Neural cell (in vitro differentiated cells): ENCODE data around the gene TTC23. TPM values are rescaled to one million over a fixed set of nuclear protein-coding genes. Genes with fewer than 3 reads are reported as not detected.

Source experiments
- H2AFZ ChIP-seq: fragments of 200-600, 300-800 bp; sonication (generic), shearing (Covaris generic); 2 replicates; pipeline ENCODE4 v1.6.0; 2014; ENCODE audit warnings: low read depth, mild to moderate bottlenecking, antibody characterized with exemption, low read length, moderate library complexity
- H3F3A ChIP-seq: fragments of 200-600 bp; shearing (Covaris generic); 2 replicates; pipeline ENCODE4 v1.6.1; 2016; ENCODE audit warnings: mild to moderate bottlenecking, moderate library complexity, mixed read lengths, antibody characterized with exemption, low read length; ENCODE audit not compliant: insufficient read depth, poor library complexity, severe bottlenecking
- H3K27ac ChIP-seq: fragments of 200-600, 300-800 bp; sonication (generic), shearing (Covaris generic); 2 replicates; pipeline ENCODE4 v1.5.1; 2014; ENCODE audit warnings: mild to moderate bottlenecking, low read length, moderate library complexity
- H3K27me3 ChIP-seq: fragments of 300-800, 200-600 bp; sonication (generic), shearing (Covaris generic); 2 replicates; pipeline ENCODE4 v1.6.0; 2014; ENCODE audit warnings: mild to moderate bottlenecking, low read depth, low read length, moderate library complexity; ENCODE audit not compliant: insufficient read depth
- H3K36me3 ChIP-seq: fragments of 300-800, 200-600 bp; sonication (generic), shearing (Covaris generic); 2 replicates; pipeline ENCODE4 v1.5.1; 2014; ENCODE audit warnings: mild to moderate bottlenecking, antibody characterized with exemption, low read length, moderate library complexity; ENCODE audit not compliant: insufficient read depth
- H3K4me2 ChIP-seq: fragments of 300-800, 200-600 bp; sonication (generic), shearing (Covaris generic); 2 replicates; pipeline ENCODE4 v1.6.0; 2014; ENCODE audit warnings: mild to moderate bottlenecking, low read length
- H3K4me3 ChIP-seq: fragments of 300-800, 200-600 bp; sonication (generic), shearing (Covaris generic); 2 replicates; pipeline ENCODE4 v1.5.1; 2014; ENCODE audit warnings: mild to moderate bottlenecking, low read length, moderate library complexity
- H3K79me2 ChIP-seq: fragments of 200-600 bp; shearing (Covaris generic); replicated peaks from 2 replicates; pipeline ENCODE4 v1.6.0; 2014; ENCODE audit warnings: mild to moderate bottlenecking, low read length, moderate library complexity; ENCODE audit not compliant: insufficient read depth
- H3K9ac ChIP-seq: fragments of 300-800, 200-600 bp; sonication (generic), shearing (Covaris generic); 2 replicates; pipeline ENCODE4 v1.6.1; 2016; ENCODE audit warnings: mild to moderate bottlenecking, low read length, mixed read lengths
- H3K9me2 ChIP-seq: fragments of 200-600 bp; shearing (Covaris generic); 2 replicates; pipeline ENCODE4 v1.6.1; 2016; ENCODE audit warnings: mild to moderate bottlenecking, low read length, mixed read lengths; ENCODE audit not compliant: insufficient read depth
- H3K9me3 ChIP-seq: fragments of 200-600, 300-800 bp; sonication (generic), shearing (Covaris generic); 2 replicates; pipeline ENCODE4 v1.6.1; 2016; ENCODE audit warnings: mild to moderate bottlenecking, mixed run types, low read length, moderate library complexity, mixed read lengths
- H4K20me1 ChIP-seq: fragments of 200-600 bp; shearing (Covaris generic); 2 replicates; pipeline ENCODE4 v1.6.1; 2016; ENCODE audit warnings: mild to moderate bottlenecking, mixed run types; ENCODE audit not compliant: insufficient read depth
- CTCF ChIP-seq: fragments of 450-650 bp; IDR thresholded peaks from 2 replicates; pipeline ENCODE4 v1.5.1; 2014; ENCODE audit warnings: antibody characterized with exemption, mild to moderate bottlenecking, moderate library complexity; ENCODE audit not compliant: poor library complexity, severe bottlenecking
- EP300 ChIP-seq: fragments of 450-650 bp; conservative IDR thresholded peaks from 2 replicates; pipeline ENCODE4 v1.6.1; 2014; ENCODE audit warnings: antibody characterized with exemption, mild to moderate bottlenecking, moderate library complexity; ENCODE audit not compliant: poor library complexity, severe bottlenecking
- EZH2 ChIP-seq: fragments of 200-600, 300-800 bp; shearing (Covaris generic), sonication (generic); IDR thresholded peaks from 2 replicates; pipeline ENCODE4 v1.6.1; 2014; ENCODE audit warnings: antibody characterized with exemption, low read length, borderline replicate concordance, mild to moderate bottlenecking; ENCODE audit not compliant: insufficient read depth, poor library complexity, severe bottlenecking
- MXI1 ChIP-seq: fragments of 450-650 bp; conservative IDR thresholded peaks from 2 replicates; pipeline ENCODE4 v1.6.1; 2014; ENCODE audit warnings: antibody characterized with exemption, mild to moderate bottlenecking; ENCODE audit not compliant: poor library complexity, severe bottlenecking
- POLR2AphosphoS5 ChIP-seq: IDR thresholded peaks from 2 replicates; pipeline ENCODE4 v1.6.1; 2012
- RAD21 ChIP-seq: fragments of 450-650 bp; conservative IDR thresholded peaks from 2 replicates; pipeline ENCODE4 v1.6.1; 2014; ENCODE audit warnings: antibody characterized with exemption, mild to moderate bottlenecking, moderate library complexity
- REST ChIP-seq: IDR thresholded peaks from 2 replicates; pipeline ENCODE4 v1.6.1; 2012; ENCODE audit warnings: borderline replicate concordance
- SMC3 ChIP-seq: fragments of 450-650 bp; conservative IDR thresholded peaks from 2 replicates; pipeline ENCODE4 v1.6.1; 2014; ENCODE audit warnings: antibody characterized with exemption, mild to moderate bottlenecking, moderate library complexity; ENCODE audit not compliant: poor library complexity
- TAF1 ChIP-seq: IDR thresholded peaks from 2 replicates; pipeline ENCODE4 v1.6.1; 2012; ENCODE audit warnings: low read depth
- polyA plus RNA-seq: library from polyadenylated mRNA; depleted of rRNA; stranded (reverse); fragments of >200 nt; gene quantifications from 2 replicates; pipeline ENCODE4 v1.2.3, GENCODE V29; 2014

TTC23 gene
- polyA plus RNA-seq, 1 donor from 2014 or later: 6.2 TPM

DNA sequence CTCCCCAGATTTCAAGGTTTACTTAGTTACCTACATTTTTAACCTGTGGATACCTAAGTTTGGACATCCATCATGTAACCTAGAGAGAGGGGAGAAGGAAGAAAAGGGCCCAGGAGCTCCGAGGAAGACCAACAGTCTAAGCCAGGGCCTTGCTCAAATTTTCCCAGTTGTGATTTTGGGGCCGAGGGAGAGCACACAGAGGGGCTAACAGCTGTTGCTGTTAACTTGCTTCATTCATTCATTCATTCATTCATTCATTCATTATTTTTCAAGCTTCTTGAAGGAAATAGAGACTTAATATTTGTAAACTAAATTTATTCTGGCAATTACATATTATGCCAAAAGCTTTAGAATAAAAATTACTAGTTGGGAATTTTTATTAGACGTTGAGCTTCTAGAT, 121.6 kb downstream of the TTC23 start:
- no peak overlapping the region for H3K27ac ChIP-seq
- H3K4me2 ChIP-seq: no peak overlapping the region
- H3K4me3 ChIP-seq: no peak overlapping the region
- no peak overlapping the region for H3K9ac ChIP-seq
- no peaks in the 10 kb centered on the region for H3K36me3 ChIP-seq
- no peaks in the 10 kb centered on the region for H3K9me2 ChIP-seq
- H2AFZ ChIP-seq: no peak overlapping the region
- no peak for TF ChIP-seq MXI1
- TF ChIP-seq RAD21: no peak
- no peaks in the 10 kb centered on the region for H3K9me3 ChIP-seq
- H3K79me2 ChIP-seq: no peaks in the 10 kb centered on the region
- H3K27me3 ChIP-seq: no peaks in the 10 kb centered on the region
- H4K20me1 ChIP-seq: no peaks in the 10 kb centered on the region
- H3F3A ChIP-seq: no peaks in the 10 kb centered on the region

DNA sequence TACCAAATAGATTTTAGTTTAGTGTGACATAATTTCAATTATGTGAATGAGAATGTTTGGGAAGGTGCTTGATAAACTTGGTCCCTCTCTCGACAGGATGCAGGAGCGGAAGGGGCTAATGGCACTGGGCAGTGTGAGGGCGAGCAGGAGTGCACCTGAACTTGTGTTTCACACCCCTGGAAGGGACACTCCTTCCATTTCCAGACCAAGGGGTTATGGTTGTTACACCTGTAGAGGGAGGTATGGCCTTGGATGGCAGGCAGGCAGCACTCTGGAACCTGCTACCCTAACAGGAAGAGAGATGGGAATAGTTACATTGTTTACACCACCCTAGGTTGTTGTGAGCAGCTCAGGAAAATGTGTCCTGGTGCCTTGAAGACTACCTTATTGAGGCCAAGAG, 122.5 kb downstream of the TTC23 start:
- Histone ChIP-seq H3K4me3 (no peak overlapping the region), H3F3A (no peaks in the 10 kb centered on the region), H3K9ac (no peak overlapping the region), H3K4me2 (no peak overlapping the region), H3K27ac (no peak overlapping the region), H3K79me2 (no peaks in the 10 kb centered on the region), H2AFZ (no peak overlapping the region), H3K27me3 (no peaks in the 10 kb centered on the region), H3K36me3 (no peaks in the 10 kb centered on the region), H3K9me3 (no peaks in the 10 kb centered on the region), H4K20me1 (no peaks in the 10 kb centered on the region), H3K9me2 (no peaks in the 10 kb centered on the region)
- TF ChIP-seq CTCF: no peak
- TF ChIP-seq POLR2AphosphoS5: no peak
- no peak for TF ChIP-seq MXI1
- no peak for TF ChIP-seq RAD21
- no peak for TF ChIP-seq TAF1
- TF ChIP-seq EP300: no peak
- TF ChIP-seq EZH2: no peak
- no peak for TF ChIP-seq REST
- TF ChIP-seq SMC3: no peak

DNA sequence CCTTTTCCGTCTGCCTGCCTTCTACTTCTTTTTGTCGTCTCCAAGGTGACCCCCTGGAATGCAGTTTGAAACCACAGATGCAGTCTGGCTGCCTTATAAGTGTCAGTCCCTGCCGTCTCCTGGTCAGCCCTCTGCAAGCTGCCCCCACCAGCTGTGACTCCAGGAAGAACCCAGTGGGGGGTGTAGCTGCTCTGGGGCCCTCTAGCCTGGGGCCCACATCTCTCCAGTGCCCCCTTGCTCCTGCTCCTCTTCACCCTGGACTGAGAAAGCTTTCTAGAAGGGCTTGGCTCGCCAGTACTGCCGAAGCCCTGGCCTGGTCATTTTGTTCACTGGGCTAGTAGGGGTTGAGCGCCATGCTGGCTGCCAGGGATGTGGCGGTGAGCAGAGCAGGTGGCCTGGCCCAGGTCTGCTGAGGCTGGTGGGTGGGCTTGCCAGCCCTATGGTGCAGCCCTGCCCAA, 123.2 kb downstream of the TTC23 start:
- Histone ChIP-seq H3K27ac (no peak overlapping the region), H3K9me2 (no peaks in the 10 kb centered on the region)
- TF ChIP-seq SMC3 (no peak), MXI1 (no peak), RAD21 (no peak), CTCF (no peak), TAF1 (no peak)

More for the DNA sequence above, 123.2 kb downstream of the TTC23 start:
- Histone ChIP-seq H3K4me2 (no peak overlapping the region), H3K9ac (no peak overlapping the region), H3K4me3 (no peak overlapping the region), H3K9me3 (no peaks in the 10 kb centered on the region), H3F3A (no peaks in the 10 kb centered on the region), H3K36me3 (no peaks in the 10 kb centered on the region), H3K79me2 (no peaks in the 10 kb centered on the region), H4K20me1 (no peaks in the 10 kb centered on the region), H3K27me3 (no peaks in the 10 kb centered on the region), H2AFZ (no peak overlapping the region)
